ENCODE data around the gene LKAAEAR1.

GRCh38 chr20:64116016-64116415 is 31.8 kb upstream of the LKAAEAR1 start:
- no peak for TF ChIP-seq CTCF (IDR thresholded peaks at IDR 0.05; ENCODE audit: poor library complexity)
- TF ChIP-seq EZH2 (IDR thresholded peaks at IDR 0.05; ENCODE audit: borderline replicate concordance) = no peak
- TF ChIP-seq EZH2phosphoT487 (IDR thresholded peaks at IDR 0.05; ENCODE audit: low read depth, severe bottlenecking, unreplicated experiment) = no peak

Measured in hepatocyte (in vitro differentiated cells).